Measurements from ENCODE around the gene CPEB4.

- peak; percentile 6 for TF ChIP-seq FOS (IDR thresholded peaks at IDR 0.05; ENCODE audit: extremely low read depth, insufficient read length)
- TF ChIP-seq SIN3A (IDR thresholded peaks at IDR 0.05; ENCODE audit: borderline replicate concordance in 2 of 2, control insufficient read depth in 1 of 2, low read depth in 2 of 2, low read length in 2 of 2), result peak; percentile 100
- TF ChIP-seq CEBPB (tag; IDR thresholded peaks at IDR 0.05), result no peak
- TF ChIP-seq ZNF253 (CRISPR knock-in tag; conservative IDR thresholded peaks at IDR 0.05), result no peak
These were observed at the start of gene CPEB4 for GRCh38 chr5:173887610-173888472.
